Trophoblast cell (in vitro differentiated cells and primary cell): ENCODE results near the gene ACACA.

Experiments used
- DNase-seq, 2 donors: peaks; one replicate each; pipeline ENCODE4 v3.0.0-alpha.2; 2016
- H2AFZ ChIP-seq: 2 replicates; pipeline ENCODE4 v1.6.1; 2013; ENCODE audit warnings: low read length, moderate library complexity, mild to moderate bottlenecking; ENCODE audit not compliant: insufficient read depth, poor library complexity
- H2AK5ac ChIP-seq: 2 replicates; pipeline ENCODE4 v1.6.1; 2013; ENCODE audit warnings: mild to moderate bottlenecking, low read length
- H2BK120ac ChIP-seq: 2 replicates; pipeline ENCODE4 v1.6.1; 2013; ENCODE audit warnings: low read length, mild to moderate bottlenecking, moderate library complexity; ENCODE audit not compliant: insufficient read depth, poor library complexity
- H2BK12ac ChIP-seq: 2 replicates; pipeline ENCODE4 v1.6.1; 2013; ENCODE audit warnings: mild to moderate bottlenecking, low read length, moderate library complexity
- H2BK5ac ChIP-seq: 2 replicates; pipeline ENCODE4 v1.6.1; 2013; ENCODE audit warnings: low read length, low read depth, moderate library complexity, mild to moderate bottlenecking; ENCODE audit not compliant: poor library complexity
- H3K14ac ChIP-seq: 2 replicates; pipeline ENCODE4 v1.6.1; 2013; ENCODE audit warnings: mild to moderate bottlenecking, low read length
- H3K18ac ChIP-seq: 2 replicates; pipeline ENCODE4 v1.6.1; 2013; ENCODE audit warnings: mild to moderate bottlenecking, low read length
- H3K23ac ChIP-seq: 2 replicates; pipeline ENCODE4 v1.6.1; 2013; ENCODE audit warnings: low read length
- H3K27ac ChIP-seq: 2 replicates; pipeline ENCODE4 v1.5.1; 2013; ENCODE audit warnings: low read depth, mild to moderate bottlenecking, inconsistent platforms, low read length, moderate library complexity
- H3K27me3 ChIP-seq: 2 replicates; pipeline ENCODE4 v1.6.1; 2013; ENCODE audit warnings: inconsistent platforms, mild to moderate bottlenecking, low read length, moderate library complexity; ENCODE audit not compliant: insufficient read depth
- H3K36me3 ChIP-seq, 2 experiments: 1 replicate in 1 of 2; 2 replicates in 1 of 2; pipeline ENCODE4 v1.6.1; 2013; ENCODE audit warnings: low read length in 2 of 2, mild to moderate bottlenecking in 2 of 2, moderate library complexity in 1 of 2; ENCODE audit not compliant: insufficient read depth in 2 of 2, control insufficient read depth in 1 of 2
- H3K4ac ChIP-seq: 2 replicates; pipeline ENCODE4 v1.6.1; 2013; ENCODE audit warnings: low read depth, mild to moderate bottlenecking, low read length, moderate library complexity
- H3K4me1 ChIP-seq, 2 experiments: 1 replicate in 1 of 2; 2 replicates in 1 of 2; pipeline ENCODE4 v1.6.1; 2013; ENCODE audit warnings: low read length in 2 of 2, mild to moderate bottlenecking in 2 of 2, moderate library complexity in 1 of 2; ENCODE audit not compliant: insufficient read depth in 2 of 2, control insufficient read depth in 1 of 2
- H3K4me2 ChIP-seq: 2 replicates; pipeline ENCODE4 v1.6.1; 2013; ENCODE audit warnings: inconsistent platforms, mild to moderate bottlenecking, low read length, moderate library complexity
- H3K4me3 ChIP-seq: 2 replicates; pipeline ENCODE4 v1.5.1; 2013; ENCODE audit warnings: mild to moderate bottlenecking, low read depth, low read length, inconsistent platforms
- H3K79me1 ChIP-seq: one replicate; pipeline ENCODE4 v1.6.1; 2013; ENCODE audit warnings: low read length
- H3K79me2 ChIP-seq: 2 replicates; pipeline ENCODE4 v1.6.1; 2013; ENCODE audit warnings: low read length, mild to moderate bottlenecking; ENCODE audit not compliant: control insufficient read depth, insufficient read depth, poor library complexity
- H3K9ac ChIP-seq: 2 replicates; pipeline ENCODE4 v1.6.1; 2013; ENCODE audit warnings: mild to moderate bottlenecking, low read length
- H3K9me3 ChIP-seq: 2 replicates; pipeline ENCODE4 v1.6.1; 2013; ENCODE audit warnings: low read depth, mild to moderate bottlenecking, control low read depth, inconsistent platforms, low read length; ENCODE audit not compliant: insufficient read depth
- H4K12ac ChIP-seq: 2 replicates; pipeline ENCODE4 v1.6.1; 2013; ENCODE audit warnings: low read depth, mild to moderate bottlenecking, low read length, moderate library complexity
- H4K8ac ChIP-seq: 2 replicates; pipeline ENCODE4 v1.6.1; 2013; ENCODE audit warnings: low read depth, mild to moderate bottlenecking, low read length, moderate library complexity
- H4K91ac ChIP-seq: one replicate; pipeline ENCODE4 v1.6.1; 2013; ENCODE audit warnings: low read depth, mild to moderate bottlenecking, low read length, moderate library complexity
- WGBS: extraction: QIAGEN DNeasy Blood & Tissue Kit; methylation state at CpG from one replicate; pipeline ENCODE4 v1.1.7; 2013; ENCODE audit warnings: missing lambda C conversion rate; ENCODE audit not compliant: insufficient read length, insufficient coverage; ENCODE audit errors: extremely low coverage; 5-methylcytosine and 5-hydroxymethylcytosine counted together

Gene ACACA

DNA sequence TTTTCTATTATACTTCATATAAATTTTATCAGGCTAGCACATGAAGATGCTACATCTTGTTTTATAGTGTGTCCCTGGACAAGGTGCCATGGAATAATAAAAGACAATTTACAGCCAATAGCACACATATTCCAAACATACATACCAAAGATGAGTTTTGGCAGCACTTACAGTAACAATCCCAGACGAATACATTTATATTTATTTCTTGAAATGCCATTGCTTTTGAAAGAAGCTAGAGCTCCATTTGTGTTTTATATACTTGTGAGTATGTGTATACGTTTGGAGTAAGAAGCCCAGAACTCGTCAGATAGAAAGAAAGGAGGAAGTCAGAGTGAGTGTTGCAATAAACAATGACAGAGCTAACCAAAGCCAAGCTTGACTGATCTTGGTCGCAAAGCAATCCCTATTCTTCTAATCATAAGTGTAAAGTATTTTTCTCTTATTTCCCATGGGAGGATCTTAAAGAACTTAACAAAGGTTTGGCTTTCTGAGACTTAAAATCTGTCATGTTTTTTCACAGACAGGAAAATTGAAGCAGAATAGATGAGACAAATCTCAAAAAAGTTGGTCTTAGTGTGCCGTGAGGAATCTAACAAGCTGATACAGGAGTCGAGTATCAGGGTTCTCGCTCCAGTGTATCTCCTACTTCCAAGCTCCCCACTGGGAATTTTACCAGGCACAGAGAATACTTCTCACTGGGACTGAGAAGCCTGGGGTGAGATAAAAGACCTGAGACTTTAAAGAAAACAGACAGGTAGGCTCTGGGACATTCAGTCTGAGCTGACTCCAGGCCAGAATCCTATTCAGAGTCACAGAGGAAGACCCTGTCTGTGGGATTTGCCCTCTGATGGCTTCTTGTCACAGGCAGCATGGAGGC is 282.5 kb downstream of the ACACA start:
- Histone ChIP-seq H3K4ac (no peak overlapping the region), H3K79me2 (no peaks in the 10 kb centered on the region), H3K4me3 (no peak overlapping the region), H4K91ac (no peak overlapping the region), H4K8ac (no peak overlapping the region), H2BK5ac (no peak overlapping the region), H2AFZ (no peak overlapping the region), H3K79me1 (no peaks in the 10 kb centered on the region), H3K14ac (no peak overlapping the region), H3K9me3 (no peaks in the 10 kb centered on the region), H3K9ac (no peak overlapping the region), H3K18ac (no peak overlapping the region), H2BK120ac (no peak overlapping the region), H3K27ac (no peak overlapping the region), H3K27me3 (no peaks in the 10 kb centered on the region), H3K4me2 (no peak overlapping the region), H4K12ac (no peak overlapping the region), H2AK5ac (no peak overlapping the region), H3K4me1 (no peaks in the 10 kb centered on the region), H3K36me3 (peaks cover 11 to 24% of the 10 kb centered on the region in 2 experiments), H3K23ac (no peak overlapping the region), H2BK12ac (no peak overlapping the region)
- WGBS, result no CpG with 5 or more reads among the region's 7 CpGs
- no peak for DNase-seq

DNA sequence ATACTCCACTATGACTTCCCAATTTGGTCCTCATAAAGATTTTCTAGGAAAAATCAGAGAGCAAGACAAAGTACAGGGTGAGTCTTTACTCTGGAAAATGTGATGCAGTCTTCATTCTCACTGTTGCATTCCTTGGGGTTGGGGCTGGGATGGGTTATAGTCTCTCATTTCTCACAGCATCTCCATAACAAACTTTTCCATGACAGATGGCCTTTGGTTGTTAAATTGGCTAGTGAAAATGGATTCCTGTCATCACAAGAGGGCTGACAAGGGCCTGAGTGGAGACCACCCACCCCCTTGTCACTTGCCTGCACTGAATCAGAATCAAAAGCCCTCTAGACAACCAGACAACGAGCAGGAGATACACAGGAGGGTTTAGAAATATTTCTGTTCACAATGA is 283.2 kb downstream of the ACACA start:
- Histone ChIP-seq H4K8ac (no peak overlapping the region), H4K12ac (no peak overlapping the region), H2AFZ (no peak overlapping the region), H3K36me3 (peaks cover 11 to 23% of the 10 kb centered on the region in 2 experiments), H2BK12ac (no peak overlapping the region), H3K4me2 (no peak overlapping the region), H3K14ac (no peak overlapping the region), H3K4me1 (no peaks in the 10 kb centered on the region), H3K23ac (no peak overlapping the region), H3K9me3 (no peaks in the 10 kb centered on the region), H2AK5ac (no peak overlapping the region), H2BK5ac (no peak overlapping the region), H4K91ac (no peak overlapping the region), H3K4me3 (no peak overlapping the region), H3K27ac (no peak overlapping the region), H3K9ac (no peak overlapping the region), H3K27me3 (no peaks in the 10 kb centered on the region), H3K4ac (no peak overlapping the region), H2BK120ac (no peak overlapping the region), H3K18ac (no peak overlapping the region), H3K79me1 (no peaks in the 10 kb centered on the region), H3K79me2 (no peaks in the 10 kb centered on the region)
- no CpG with 5 or more reads among the region's 1 CpG for WGBS
- DNase-seq, result no peak

GRCh38 chr17:37121616-37122015 is 285.0 kb downstream of the ACACA start:
- H2BK5ac ChIP-seq, result no peak overlapping the region
- no peak overlapping the region for H4K8ac ChIP-seq
- H3K36me3 ChIP-seq, result peaks cover 11 to 25% of the 10 kb centered on the region in 2 experiments

GRCh38 chr17:37118366-37119137 is 288.1 kb downstream of the ACACA start:
- Histone ChIP-seq H2AFZ (no peak overlapping the region), H2BK12ac (no peak overlapping the region), H4K12ac (no peak overlapping the region), H3K79me2 (no peaks in the 10 kb centered on the region), H4K8ac (no peak overlapping the region), H3K4me3 (no peak overlapping the region), H3K79me1 (no peaks in the 10 kb centered on the region), H3K4ac (no peak overlapping the region), H3K36me3 (peaks cover 15 to 25% of the 10 kb centered on the region in 2 experiments), H3K27ac (no peak overlapping the region), H3K4me1 (no peaks in the 10 kb centered on the region), H3K9ac (no peak overlapping the region), H3K18ac (no peak overlapping the region), H3K14ac (no peak overlapping the region), H3K4me2 (no peak overlapping the region), H2BK120ac (no peak overlapping the region), H3K23ac (no peak overlapping the region), H4K91ac (no peak overlapping the region), H2AK5ac (no peak overlapping the region), H2BK5ac (no peak overlapping the region), H3K9me3 (no peaks in the 10 kb centered on the region), H3K27me3 (no peaks in the 10 kb centered on the region)
- WGBS, result no CpG with 5 or more reads among the region's 3 CpGs
- no peak for DNase-seq

More at GRCh38 chr17:37121616-37122015, 285.0 kb downstream of the ACACA start:
- H3K9me3 ChIP-seq, result no peaks in the 10 kb centered on the region
- H2AK5ac ChIP-seq, result no peak overlapping the region
- no peaks in the 10 kb centered on the region for H3K4me1 ChIP-seq
- no peak overlapping the region for H2BK120ac ChIP-seq
- H3K9ac ChIP-seq, result no peak overlapping the region
- H3K27me3 ChIP-seq, result no peaks in the 10 kb centered on the region
- no peak overlapping the region for H2AFZ ChIP-seq
- H4K91ac ChIP-seq, result no peak overlapping the region
- no peak overlapping the region for H3K4ac ChIP-seq
- no peak overlapping the region for H3K23ac ChIP-seq
- H3K4me3 ChIP-seq, result no peak overlapping the region
- no CpG with 5 or more reads among the region's 2 CpGs for WGBS
- no peak overlapping the region for H3K27ac ChIP-seq
- H3K79me1 ChIP-seq, result no peaks in the 10 kb centered on the region
- H3K4me2 ChIP-seq, result no peak overlapping the region
- no peak overlapping the region for H3K14ac ChIP-seq
- no peak overlapping the region for H3K18ac ChIP-seq
- H2BK12ac ChIP-seq, result no peak overlapping the region
- no peaks in the 10 kb centered on the region for H3K79me2 ChIP-seq
- no peak for DNase-seq
- no peak overlapping the region for H4K12ac ChIP-seq
